ENCODE results near the gene LSM4. TPM values are rescaled to one million over a fixed set of nuclear protein-coding genes. Genes with fewer than 3 reads are reported as not detected.

The LSM4 gene
- total and polyA plus RNA-seq, 2 of the 13 experiments (the other 11 are each of a cell fraction or from before 2014, with no cell fraction given) = 65.8 to 166 TPM

- peak; percentile 46; the same call in 1 of the 2 replicates for TF ChIP-seq ZBTB20 (CRISPR knock-in tag; IDR thresholded peaks at IDR 0.05; ENCODE audit: borderline replicate concordance, low read depth)
- peak; percentile 93 for TF ChIP-seq RXRB (CRISPR knock-in tag; IDR thresholded peaks at IDR 0.05; ENCODE audit: borderline replicate concordance)
- TF ChIP-seq BRD4 (CRISPR knock-in tag; IDR thresholded peaks at IDR 0.05) = no peak
- peak; percentile 62 for TF ChIP-seq CREB1 (IDR thresholded peaks at IDR 0.05)
- peak; percentile 63; the same call in 1 of the 2 replicates for TF ChIP-seq CREB1 (CRISPR knock-in tag; IDR thresholded peaks at IDR 0.05)
- TF ChIP-seq KAT7 (CRISPR knock-in tag; IDR thresholded peaks at IDR 0.05; ENCODE audit: borderline replicate concordance) = no peak
- TF ChIP-seq ZBTB42 (CRISPR knock-in tag; IDR thresholded peaks at IDR 0.05) = no peak
- TF ChIP-seq NFKB2 (CRISPR knock-in tag; IDR thresholded peaks at IDR 0.05; ENCODE audit: borderline replicate concordance) = no peak
- no peak for TF ChIP-seq NBN (conservative IDR thresholded peaks at IDR 0.05)
- TF ChIP-seq HES4 (CRISPR knock-in tag; IDR thresholded peaks at IDR 0.05; ENCODE audit: borderline replicate concordance) = no peak
- TF ChIP-seq, protein P1, sequence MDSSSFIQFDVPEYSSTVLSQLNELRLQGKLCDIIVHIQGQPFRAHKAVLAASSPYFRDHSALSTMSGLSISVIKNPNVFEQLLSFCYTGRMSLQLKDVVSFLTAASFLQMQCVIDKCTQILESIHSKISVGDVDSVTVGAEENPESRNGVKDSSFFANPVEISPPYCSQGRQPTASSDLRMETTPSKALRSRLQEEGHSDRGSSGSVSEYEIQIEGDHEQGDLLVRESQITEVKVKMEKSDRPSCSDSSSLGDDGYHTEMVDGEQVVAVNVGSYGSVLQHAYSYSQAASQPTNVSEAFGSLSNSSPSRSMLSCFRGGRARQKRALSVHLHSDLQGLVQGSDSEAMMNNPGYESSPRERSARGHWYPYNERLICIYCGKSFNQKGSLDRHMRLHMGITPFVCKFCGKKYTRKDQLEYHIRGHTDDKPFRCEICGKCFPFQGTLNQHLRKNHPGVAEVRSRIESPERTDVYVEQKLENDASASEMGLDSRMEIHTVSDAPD (CRISPR knock-in tag; IDR thresholded peaks at IDR 0.05) = no peak; the same call in 1 of the 2 replicates
- TF ChIP-seq ZNF12 (CRISPR knock-in tag; IDR thresholded peaks at IDR 0.05) = no peak
- peak; percentile 94 for TF ChIP-seq HDAC2 (CRISPR knock-in tag; IDR thresholded peaks at IDR 0.05)
- peak; percentile 73 for TF ChIP-seq ZNF501 (CRISPR knock-in tag; IDR thresholded peaks at IDR 0.05)
- TF ChIP-seq HOXA5 (CRISPR knock-in tag; IDR thresholded peaks at IDR 0.05) = no peak; the same call in 1 of the 2 replicates
- no peak for TF ChIP-seq ARNT (IDR thresholded peaks at IDR 0.05)
- peak; percentile 61; the same call in 1 of the 2 replicates for TF ChIP-seq JUN (CRISPR knock-in tag; IDR thresholded peaks at IDR 0.05)
- TF ChIP-seq TEF (CRISPR knock-in tag; IDR thresholded peaks at IDR 0.05) = no peak
- TF ChIP-seq, protein P2, sequence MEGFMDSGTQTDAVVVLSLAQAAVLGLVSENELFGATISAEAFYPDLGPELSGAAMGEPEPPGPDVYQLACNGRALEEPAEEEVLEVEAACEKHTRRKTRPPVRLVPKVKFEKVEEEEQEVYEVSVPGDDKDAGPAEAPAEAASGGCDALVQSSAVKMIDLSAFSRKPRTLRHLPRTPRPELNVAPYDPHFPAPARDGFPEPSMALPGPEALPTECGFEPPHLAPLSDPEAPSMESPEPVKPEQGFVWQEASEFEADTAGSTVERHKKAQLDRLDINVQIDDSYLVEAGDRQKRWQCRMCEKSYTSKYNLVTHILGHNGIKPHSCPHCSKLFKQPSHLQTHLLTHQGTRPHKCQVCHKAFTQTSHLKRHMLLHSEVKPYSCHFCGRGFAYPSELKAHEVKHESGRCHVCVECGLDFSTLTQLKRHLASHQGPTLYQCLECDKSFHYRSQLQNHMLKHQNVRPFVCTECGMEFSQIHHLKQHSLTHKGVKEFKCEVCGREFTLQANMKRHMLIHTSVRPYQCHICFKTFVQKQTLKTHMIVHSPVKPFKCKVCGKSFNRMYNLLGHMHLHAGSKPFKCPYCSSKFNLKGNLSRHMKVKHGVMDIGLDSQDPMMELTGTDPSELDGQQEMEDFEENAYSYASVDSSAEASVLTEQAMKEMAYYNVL (CRISPR knock-in tag; IDR thresholded peaks at IDR 0.05; ENCODE audit: borderline replicate concordance) = peak; percentile 85; the same call in 1 of the 2 replicates
- TF ChIP-seq ADNP (CRISPR knock-in tag; IDR thresholded peaks at IDR 0.05) = 0 out of 2 replicates have a peak, but pooled peaks have one; percentile 70
- no peak for TF ChIP-seq JUND (CRISPR knock-in tag; IDR thresholded peaks at IDR 0.05)
- TF ChIP-seq, protein P3, sequence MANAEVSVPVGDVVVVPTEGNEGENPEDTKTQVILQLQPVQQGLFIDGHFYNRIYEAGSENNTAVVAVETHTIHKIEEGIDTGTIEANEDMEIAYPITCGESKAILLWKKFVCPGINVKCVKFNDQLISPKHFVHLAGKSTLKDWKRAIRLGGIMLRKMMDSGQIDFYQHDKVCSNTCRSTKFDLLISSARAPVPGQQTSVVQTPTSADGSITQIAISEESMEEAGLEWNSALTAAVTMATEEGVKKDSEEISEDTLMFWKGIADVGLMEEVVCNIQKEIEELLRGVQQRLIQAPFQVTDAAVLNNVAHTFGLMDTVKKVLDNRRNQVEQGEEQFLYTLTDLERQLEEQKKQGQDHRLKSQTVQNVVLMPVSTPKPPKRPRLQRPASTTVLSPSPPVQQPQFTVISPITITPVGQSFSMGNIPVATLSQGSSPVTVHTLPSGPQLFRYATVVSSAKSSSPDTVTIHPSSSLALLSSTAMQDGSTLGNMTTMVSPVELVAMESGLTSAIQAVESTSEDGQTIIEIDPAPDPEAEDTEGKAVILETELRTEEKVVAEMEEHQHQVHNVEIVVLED (CRISPR knock-in tag; IDR thresholded peaks at IDR 0.05; ENCODE audit: borderline replicate concordance) = 0 out of 2 replicates have a peak, but pooled peaks have one; percentile 43
Observed at GRCh38 chr19:18319591-18320135, 3.2 kb downstream of the LSM4 start (continued).
